Neutrophil (primary cell): ENCODE results near the gene IL1RL2.

Source experiments
- H3K27ac ChIP-seq: fragments of 200-600 bp; sonication (generic); 2 replicates; pipeline ENCODE4 v1.5.1; 2016; ENCODE audit warnings: mild to moderate bottlenecking, moderate library complexity
- H3K27me3 ChIP-seq: fragments of 200-600 bp; sonication (generic); 2 replicates; pipeline ENCODE4 v1.6.0; 2016; ENCODE audit warnings: mild to moderate bottlenecking
- H3K36me3 ChIP-seq: fragments of 200-600 bp; sonication (generic); 2 replicates; pipeline ENCODE4 v1.5.1; 2017
- H3K4me1 ChIP-seq, 2 experiments: fragments of 200-600 bp in 1 of 2; sonication (generic) in 1 of 2; 1 replicate in 1 of 2; 2 replicates in 1 of 2; pipeline versions ENCODE4 v1.5.1 to v1.6.1; 2013 to 2016; ENCODE audit warnings: low read depth in 1 of 2, low read length in 1 of 2, mild to moderate bottlenecking in 1 of 2, moderate library complexity in 1 of 2; ENCODE audit not compliant: control insufficient read depth in 1 of 2, insufficient read depth in 1 of 2
- H3K4me3 ChIP-seq, 2 experiments: fragments of 200-600 bp in 1 of 2; sonication (generic) in 1 of 2; 1 replicate in 1 of 2; 2 replicates in 1 of 2; pipeline ENCODE4 v1.5.1; 2013 to 2016; ENCODE audit warnings: low read depth in 1 of 2, low read length in 1 of 2, mild to moderate bottlenecking in 1 of 2, moderate library complexity in 1 of 2
- H3K9me3 ChIP-seq: fragments of 200-600 bp; sonication (generic); 2 replicates; pipeline ENCODE4 v1.5.1; 2016
- CTCF ChIP-seq: fragments of 200-600 bp; sonication (generic); IDR thresholded peaks from 2 replicates; pipeline ENCODE4 v1.5.1; 2016; ENCODE audit warnings: antibody characterized with exemption

Gene IL1RL2

GRCh38 chr2:102233132-102233884 is 46.5 kb downstream of the IL1RL2 start:
- TF ChIP-seq CTCF: no peak
- no peak overlapping the region for H3K27ac ChIP-seq

GRCh38 chr2:102235042-102235473 is 48.2 kb downstream of the IL1RL2 start:
- no peak overlapping the region for H3K27ac ChIP-seq
- no peak for TF ChIP-seq CTCF
- peaks cover 18 to 20% of the 10 kb centered on the region in 2 experiments for H3K4me1 ChIP-seq

More at GRCh38 chr2:102233132-102233884, 46.5 kb downstream of the IL1RL2 start:
- H3K27me3 ChIP-seq: no peaks in the 10 kb centered on the region
- H3K4me1 ChIP-seq: peaks cover 7% of the 10 kb centered on the region in 2 experiments
- H3K9me3 ChIP-seq: no peaks in the 10 kb centered on the region
- H3K4me3 ChIP-seq: no peak overlapping the region
- H3K36me3 ChIP-seq: no peaks in the 10 kb centered on the region

GRCh38 chr2:102235491-102235890 is 48.7 kb downstream of the IL1RL2 start:
- no peaks in the 10 kb centered on the region for H3K9me3 ChIP-seq
- TF ChIP-seq CTCF: peak; percentile 38

More at GRCh38 chr2:102235042-102235473, 48.2 kb downstream of the IL1RL2 start:
- Histone ChIP-seq H3K4me3 (no peak overlapping the region), H3K9me3 (no peaks in the 10 kb centered on the region), H3K36me3 (no peaks in the 10 kb centered on the region), H3K27me3 (no peaks in the 10 kb centered on the region)

GRCh38 chr2:102236132-102236531 is 49.3 kb downstream of the IL1RL2 start:
- peak overlapping the region; percentile 33 for H3K27ac ChIP-seq
- H3K27me3 ChIP-seq: no peaks in the 10 kb centered on the region

More at GRCh38 chr2:102235491-102235890, 48.7 kb downstream of the IL1RL2 start:
- Histone ChIP-seq H3K4me3 (no peak overlapping the region), H3K27ac (peak overlapping the region; percentile 33), H3K27me3 (no peaks in the 10 kb centered on the region), H3K36me3 (no peaks in the 10 kb centered on the region), H3K4me1 (peaks cover 22 to 24% of the 10 kb centered on the region in 2 experiments)

GRCh38 chr2:102237176-102237575 is 50.4 kb downstream of the IL1RL2 start:
- no peaks in the 10 kb centered on the region for H3K27me3 ChIP-seq
- H3K27ac ChIP-seq: no peak overlapping the region
- no peaks in the 10 kb centered on the region for H3K9me3 ChIP-seq
- no peaks in the 10 kb centered on the region for H3K36me3 ChIP-seq
- H3K4me1 ChIP-seq: peaks cover 39 to 41% of the 10 kb centered on the region in 2 experiments
- TF ChIP-seq CTCF: no peak
- no peak overlapping the region for H3K4me3 ChIP-seq

More at GRCh38 chr2:102236132-102236531, 49.3 kb downstream of the IL1RL2 start:
- Histone ChIP-seq H3K36me3 (no peaks in the 10 kb centered on the region), H3K4me1 (peaks cover 29 to 31% of the 10 kb centered on the region in 2 experiments), H3K9me3 (no peaks in the 10 kb centered on the region), H3K4me3 (no peak overlapping the region)
- TF ChIP-seq CTCF: no peak
